NCI-H69 (cell line): Measurements from ENCODE around the gene ADCY1.

ENCODE experiments used
- DNase-seq: peaks from one replicate; lab custom pipeline; 2025; lab: John Stamatoyannopoulos, UW

ADCY1 gene

DNA sequence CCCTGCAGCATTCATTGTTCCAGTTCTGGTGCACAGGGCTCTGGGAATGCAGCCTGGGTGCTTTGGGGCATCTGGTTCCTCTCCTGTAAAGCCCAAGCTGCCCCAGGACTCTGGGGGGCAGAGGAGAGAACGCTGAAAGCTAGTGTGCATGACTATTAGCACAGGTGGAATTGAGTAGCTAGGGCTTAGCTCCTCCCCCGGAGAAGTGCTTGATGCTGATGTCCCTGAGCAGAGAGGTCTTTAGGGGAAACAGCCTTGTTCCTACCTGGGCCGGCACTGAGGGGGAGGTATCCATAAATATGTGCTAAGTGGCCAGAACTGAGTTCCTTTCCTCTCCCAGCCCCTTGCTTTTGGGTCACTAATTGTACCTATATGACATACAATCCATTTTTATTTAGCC is 3.9 kb downstream of the ADCY1 start:
- DNase-seq, result no peak

DNA sequence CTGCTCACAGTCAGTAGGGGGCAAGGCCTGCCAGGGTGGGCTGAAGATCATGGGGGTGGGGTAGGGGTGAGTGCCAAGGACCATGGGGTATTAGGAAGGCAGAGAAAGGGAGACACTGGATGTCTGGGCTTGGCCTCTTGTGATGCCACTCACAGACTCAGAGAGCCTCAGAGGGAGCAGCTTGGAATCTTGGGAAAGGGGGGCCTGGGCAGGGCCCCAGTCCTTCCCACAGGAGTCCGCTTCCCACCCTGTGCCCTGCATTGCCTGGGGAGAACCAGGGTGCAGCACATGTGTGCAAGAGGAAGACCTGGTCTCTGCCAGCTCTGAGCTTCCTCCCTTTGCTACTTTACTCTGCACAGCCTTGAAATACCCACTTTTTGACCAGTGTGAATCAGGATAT is 4.3 kb downstream of the ADCY1 start:
- no peak for DNase-seq

DNA sequence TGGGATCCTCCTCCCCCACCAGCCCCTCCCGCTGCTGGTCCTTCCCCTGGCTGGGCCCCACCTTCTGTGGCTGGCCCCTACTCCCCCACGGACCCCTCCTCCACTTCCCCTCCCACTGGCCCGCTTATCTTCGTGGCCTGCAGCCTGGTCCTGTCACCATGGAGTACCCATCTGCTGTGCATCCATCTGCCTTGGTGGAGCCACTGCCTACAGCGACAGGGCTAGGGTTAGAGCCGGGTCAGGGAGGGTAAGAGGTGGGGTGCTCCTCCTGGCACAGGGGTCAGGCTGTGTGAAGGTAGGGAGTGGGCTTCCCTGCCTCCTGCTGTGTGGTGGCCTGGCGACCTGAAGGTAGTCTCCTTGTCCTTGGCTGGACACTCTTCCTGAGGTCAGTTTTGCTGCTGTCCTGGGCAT is 5.2 kb downstream of the ADCY1 start:
- DNase-seq, result peak; percentile 40

DNA sequence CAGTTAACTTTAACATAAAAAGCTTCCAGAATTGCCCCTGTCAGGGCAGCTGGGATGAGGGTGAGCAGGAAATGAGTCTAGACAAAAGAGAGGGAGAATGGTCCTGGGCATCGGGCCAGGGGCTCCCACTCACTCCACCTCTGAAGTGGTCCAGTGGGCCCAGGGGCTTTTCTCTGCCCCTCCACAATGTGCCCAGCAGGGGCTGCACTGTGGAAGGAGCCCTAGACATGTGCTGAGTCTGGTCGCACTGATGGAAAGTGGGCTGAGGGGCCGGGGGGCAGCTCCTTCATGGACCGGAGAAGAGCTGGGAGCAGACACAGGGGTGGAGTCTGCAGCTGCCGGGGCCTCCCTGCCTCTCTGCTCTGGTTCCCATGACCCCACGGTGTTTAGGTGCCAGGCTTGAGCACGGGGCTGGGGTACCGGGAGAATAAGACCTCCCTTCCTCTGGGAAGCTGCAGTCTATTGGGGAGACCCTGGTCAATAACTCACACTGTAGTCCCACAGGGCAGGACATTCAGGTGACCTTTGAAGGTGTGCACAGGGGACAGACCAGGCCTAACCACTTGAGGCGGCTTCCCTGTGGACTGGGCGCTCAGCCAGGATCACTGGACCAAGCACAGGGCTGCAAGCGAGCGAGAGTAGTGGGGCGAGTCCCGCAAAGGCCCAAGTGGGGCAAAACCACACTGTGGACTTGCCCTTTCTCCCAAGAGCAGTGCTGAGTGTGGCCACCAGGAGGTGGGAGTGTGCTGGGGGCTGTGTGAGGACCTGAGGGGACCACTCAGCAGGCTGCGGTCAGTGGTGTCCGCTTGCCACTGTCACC is 6.1 kb downstream of the ADCY1 start:
- DNase-seq, result peak; percentile 71

DNA sequence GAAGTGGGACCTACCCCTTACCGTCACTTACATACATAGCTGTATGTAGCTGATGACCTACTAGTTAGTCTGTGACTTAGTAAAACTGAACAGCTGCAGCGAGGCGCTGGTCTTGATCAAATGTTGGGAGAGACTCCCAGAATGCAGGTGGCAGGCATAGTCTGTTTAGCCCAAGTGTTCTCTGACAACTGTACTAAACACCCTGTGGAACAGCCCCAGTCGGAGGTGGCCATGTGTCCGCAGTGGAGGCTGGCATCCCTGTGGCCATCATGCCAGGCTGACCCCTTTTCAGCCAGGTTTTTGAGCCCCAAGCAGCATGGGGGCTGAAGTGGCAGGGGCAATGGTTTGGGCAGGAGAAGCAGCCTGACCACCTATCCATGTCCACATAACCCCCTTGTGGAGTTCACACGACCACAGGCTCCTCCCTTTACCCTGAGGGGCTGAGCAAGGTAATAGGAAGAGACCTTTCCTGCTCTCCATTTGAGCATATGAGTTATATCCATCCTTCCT is 7.2 kb downstream of the ADCY1 start:
- DNase-seq, result no peak

DNA sequence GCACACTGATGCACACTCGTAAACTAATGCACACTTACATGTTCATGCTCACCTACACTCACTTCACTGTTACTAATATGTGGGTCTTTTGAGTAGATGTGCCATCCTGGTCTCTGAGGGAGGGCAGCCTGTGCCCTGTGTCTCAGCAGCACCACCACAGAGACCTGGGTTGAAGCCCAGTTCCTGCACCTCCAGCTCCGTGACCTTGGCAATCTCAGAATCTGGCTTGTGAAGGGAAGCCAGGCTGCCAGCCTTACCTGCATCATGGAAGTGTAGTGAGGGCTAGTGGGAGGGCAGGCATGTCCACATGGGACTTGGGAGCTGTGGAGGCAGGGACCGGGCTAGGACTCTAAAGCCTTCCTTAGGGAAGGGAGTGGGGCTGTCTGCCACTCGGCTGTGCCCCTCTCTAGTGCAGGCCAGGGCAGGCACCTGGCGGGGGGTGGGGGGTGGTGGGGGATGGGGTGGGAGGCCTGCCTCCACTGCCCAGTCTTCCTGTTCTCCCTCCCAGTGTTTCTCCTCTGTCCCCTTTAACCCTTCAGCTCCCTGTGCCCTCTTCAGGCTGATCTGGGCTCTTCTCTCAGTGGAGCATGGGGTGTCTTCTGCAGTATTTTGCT is 8.1 kb downstream of the ADCY1 start:
- DNase-seq, result no peak

DNA sequence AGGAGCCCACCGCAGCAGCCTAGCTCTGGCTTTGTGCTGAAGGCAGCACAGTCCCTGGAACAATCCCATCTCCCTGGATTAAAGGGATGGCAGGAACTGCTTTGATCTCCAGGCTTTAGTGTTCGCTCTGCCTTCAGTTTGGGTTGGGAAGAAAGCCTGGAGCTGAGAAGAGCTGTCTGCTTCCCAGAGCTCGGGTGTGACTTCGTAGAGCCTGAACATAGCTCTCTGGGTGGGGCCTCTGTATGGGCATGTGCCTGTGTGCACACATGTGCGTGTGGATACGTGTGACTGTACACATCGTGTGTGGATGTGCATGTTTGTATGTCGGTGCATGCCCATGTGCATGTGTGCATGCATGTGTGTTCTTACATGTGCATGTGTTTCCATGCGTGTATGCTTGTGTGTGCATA is 8.7 kb downstream of the ADCY1 start:
- no peak for DNase-seq

DNA sequence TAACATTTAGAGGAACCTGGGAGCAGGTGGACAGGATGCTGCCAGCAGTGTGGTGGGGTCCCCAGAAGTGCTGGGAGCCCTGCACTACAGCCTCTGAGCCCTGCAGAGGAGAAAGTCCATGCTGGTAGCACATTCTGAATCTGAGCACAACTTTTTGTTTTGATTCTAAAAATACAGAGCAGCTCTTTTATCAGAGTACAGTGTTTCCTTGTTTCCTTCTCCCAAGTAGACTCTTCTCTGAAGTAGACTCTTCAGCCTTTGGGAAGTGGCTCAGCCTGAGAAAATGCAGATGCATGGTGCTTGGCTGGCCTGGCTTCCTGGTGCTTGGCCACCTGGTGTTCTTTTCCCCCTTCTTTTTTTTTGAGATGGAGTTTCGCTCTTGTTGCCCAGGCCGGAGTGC is 9.1 kb downstream of the ADCY1 start:
- DNase-seq, result no peak

DNA sequence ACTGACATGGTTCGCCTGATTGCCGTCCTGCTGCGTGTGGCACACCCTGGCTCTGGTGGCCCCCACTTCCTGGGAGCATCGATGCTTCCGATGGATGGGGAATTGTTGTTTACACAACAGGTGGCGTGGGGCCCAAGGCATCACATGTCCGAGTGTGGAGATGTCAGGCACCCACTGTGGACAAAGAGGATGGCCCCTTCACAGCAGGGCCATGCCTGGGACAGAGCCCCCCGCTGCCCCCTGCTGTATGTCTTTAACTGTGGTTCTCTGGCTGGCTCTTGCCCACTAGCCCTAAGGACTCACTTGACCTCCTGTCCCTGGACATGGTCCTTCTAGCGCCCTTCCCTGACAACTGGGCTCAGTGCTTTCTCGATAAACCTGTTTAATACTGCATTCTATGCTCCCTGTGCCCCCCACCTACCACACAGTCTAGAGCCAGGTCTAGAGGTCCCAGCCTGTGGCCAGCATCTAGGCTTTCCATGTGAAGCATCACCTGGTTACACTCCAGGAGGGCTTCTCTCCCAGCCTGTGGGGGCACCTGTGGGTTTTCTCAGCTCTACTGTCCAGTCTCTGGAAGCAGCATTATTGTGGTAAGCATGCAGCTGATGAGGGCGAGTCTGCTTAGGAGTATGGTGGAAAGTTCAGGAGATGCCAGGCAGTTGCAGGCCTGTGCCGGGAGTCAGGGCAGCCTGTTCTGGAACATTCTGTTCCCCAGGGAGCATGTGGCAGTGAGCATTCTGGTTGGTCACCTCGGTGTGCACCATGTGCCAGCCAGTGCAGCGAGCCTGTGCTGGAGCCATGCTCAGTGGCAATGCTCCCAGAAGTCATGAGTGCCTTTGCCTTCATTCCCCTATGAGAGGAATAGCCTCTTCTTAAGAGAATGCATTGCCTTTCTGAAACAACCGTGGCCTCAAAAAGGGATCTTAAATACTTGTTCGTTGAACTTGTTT is 10.4 kb downstream of the ADCY1 start:
- no peak for DNase-seq

DNA sequence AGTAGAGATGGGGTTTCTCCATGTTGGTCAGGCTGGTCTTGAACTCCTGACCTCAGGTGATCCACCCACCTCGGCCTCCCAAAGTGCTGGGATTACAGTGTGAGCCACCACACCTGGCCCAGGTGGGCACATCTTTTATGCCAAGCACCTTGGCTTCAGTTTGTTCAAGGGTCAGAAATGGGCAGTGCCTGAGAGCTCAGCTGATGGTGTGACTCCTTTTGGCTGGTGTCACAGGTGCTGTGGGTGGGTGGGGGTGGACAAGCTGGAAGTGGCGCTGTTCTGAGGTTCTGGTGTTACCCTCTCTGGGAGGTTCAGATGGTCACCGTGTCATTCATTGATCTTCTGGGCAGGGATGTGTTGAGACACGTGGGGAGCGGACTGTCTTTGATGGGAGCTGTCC is 11.5 kb downstream of the ADCY1 start:
- DNase-seq, result peak; percentile 62

DNA sequence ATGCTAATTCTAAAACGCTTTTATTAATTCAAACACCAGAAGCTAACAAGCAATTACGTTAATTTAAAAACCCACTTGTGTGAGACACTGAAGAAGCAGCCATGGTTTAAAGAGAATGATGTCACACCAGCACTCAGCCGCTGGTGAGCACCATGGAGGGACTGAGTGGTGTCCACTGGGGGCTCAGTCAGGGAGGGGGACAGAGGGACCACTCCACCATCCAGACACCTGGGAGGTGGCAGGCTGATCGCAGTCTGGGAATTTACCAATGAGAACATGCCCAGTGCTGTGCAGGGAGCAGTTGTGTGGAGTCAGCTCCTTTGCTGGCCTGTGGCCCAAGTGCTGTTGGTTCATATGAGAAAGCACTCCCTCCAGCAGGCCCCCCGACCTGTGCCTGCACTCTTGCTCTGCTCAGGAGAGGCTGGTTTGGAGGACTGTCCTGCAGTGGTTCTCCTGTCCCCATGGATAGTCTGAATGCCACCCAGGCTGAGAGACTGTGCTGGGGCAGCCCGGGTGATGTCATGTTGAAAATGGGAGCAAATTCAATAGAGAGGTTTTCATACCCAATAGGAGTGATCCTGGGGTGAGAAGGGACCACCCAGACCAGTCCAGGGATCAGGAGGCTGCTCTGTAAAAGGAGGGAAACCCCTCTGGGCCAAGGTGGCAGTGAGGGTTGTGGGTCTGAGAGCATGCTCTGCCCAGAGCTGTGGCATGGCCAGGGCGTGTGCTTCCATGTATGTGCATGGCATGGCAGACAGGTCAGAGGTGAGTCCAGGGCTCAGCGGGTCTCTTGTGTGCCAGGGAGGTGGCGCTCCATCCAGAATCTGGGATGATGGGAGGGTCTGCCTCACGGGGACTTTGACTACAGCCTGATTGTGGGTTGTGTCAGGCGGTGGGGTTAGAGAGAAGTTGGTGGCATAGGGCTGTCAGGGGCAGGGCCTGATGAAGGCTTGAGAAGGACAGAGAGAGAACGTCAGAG is 12.7 kb downstream of the ADCY1 start:
- no peak for DNase-seq

DNA sequence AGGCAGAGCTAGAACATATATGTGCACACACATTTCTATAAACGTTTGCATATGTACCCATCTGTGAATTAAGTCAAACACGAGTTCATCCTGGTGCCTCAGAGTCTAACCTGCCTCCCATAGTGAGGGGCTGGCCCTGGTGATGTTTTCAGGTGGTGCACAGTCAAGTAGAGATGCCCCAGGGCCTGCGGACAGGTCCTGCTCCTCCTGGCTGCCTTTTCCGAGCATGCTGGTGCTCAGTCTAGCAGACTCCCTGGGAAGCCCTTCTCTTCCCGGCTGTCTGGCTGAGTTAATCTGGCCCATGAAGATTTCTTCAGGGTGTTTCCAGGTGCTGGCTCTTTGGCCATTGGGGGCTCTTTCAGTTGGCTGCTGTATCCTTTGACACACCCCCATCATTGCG is 14.3 kb downstream of the ADCY1 start:
- DNase-seq, result peak; percentile 35

DNA sequence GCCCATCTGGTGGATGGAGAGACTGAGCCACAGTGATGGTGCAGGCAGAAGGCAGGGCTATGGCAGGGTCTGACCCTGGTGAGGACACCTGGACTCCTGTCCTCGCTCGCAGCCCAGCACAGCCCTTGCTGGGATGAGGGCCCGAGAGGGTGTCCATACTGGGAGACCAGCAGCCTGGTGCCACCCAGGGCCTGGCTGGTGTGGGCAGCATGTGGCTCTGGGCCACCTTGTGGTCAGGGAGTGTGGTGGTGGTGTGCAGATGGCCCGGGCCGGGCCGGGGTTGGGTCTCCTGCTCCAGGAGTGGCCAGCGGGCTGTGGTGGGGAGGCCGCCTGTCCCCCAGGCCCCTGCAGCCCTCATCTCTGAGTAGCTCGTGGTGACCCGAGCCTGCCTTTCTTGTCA is 14.9 kb downstream of the ADCY1 start:
- DNase-seq, result no peak

DNA sequence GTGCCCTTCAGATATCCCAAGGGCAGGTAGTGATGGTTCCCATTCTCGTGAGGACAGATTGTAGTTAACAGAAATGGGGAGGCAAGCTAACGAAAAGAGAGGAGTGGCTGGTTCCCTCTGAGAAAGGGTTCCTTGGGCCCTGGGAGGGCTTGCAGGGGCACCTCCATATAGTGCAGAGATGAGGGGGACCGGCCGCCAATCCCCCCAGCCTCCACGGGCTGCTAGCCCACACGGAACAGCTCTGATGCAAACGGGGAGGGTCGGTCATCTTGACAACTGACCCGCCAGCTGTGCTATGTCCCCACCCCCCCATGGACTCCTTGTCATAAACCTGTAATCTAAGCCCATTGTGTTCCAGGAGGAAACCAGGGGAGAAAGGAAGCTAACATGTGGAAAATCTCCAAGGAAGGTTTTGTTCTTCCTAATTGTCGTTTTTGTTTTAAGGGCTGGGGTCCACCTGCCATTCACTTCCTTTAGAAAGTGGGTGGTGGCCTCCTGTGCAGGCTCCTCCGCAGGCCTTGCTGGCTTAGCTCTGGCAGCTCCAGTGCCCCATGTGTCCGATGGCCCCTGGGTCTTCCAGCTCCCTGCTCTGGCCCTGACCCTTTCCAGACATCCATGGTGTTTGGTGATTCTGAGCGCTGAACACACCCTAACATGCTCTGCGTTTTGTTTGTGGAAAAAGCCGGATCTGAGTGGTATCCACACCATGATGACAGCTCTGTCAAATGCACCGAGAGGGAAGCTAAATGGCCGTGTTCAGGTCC is 15.9 kb downstream of the ADCY1 start:
- DNase-seq, result peak; percentile 51

DNA sequence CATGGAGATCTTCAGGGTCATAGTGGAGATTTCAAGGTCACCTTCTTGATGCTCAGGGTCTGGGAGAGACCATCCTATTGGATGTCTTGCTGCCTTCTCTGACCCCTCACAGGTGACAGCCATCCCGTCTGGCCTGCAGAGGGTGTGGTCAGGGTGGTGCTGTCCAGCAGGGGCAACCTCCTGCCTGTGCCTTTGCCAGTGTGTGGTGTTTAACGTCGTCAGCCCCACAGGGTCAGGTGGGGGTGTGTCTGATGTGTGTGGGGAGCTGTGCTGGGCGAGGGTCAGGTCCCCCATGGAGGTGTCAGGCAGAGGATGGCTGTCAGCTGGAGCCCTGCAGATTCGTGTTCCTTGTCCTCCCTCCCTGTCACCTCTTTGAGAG is 16.5 kb downstream of the ADCY1 start:
- no peak for DNase-seq

DNA sequence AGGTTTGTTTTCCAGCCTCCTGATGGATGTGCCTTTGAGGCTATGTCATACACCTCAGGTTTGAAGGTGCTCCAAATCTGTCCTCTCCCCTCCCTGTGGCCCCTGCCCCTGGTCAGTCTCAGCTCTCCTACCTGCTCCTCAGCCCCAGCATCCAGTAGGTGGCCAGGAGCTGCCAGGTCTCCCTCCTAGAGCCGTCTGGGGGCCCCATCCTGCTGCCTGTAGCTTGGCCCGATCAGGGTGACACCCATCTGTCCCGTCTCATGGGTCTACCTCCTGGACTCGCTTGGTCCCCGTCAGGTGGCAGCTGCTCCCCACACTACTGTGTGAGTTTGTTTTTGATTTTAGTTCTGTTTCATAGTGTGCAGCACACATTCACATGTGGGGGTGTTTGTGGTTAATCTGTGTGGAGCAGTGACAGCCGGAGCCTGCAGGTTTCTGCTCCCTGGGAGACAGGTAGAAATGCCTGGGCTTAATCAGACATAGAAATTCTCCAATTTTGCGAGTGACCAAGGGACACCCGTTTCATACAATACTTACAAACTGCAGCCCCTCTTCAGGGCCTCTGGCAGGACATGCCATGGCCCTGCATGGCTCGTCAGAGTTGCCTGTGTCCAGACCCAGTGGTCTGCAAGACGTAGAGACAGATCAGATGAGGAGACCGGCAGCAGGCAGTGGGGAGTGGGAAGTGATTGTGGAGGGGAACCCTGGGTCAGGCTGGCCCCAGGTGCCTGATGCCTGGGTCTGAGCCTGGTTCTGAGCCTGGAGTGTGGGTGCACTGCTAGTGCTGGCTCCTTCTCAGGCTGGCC is 17.1 kb downstream of the ADCY1 start:
- DNase-seq, result no peak

DNA sequence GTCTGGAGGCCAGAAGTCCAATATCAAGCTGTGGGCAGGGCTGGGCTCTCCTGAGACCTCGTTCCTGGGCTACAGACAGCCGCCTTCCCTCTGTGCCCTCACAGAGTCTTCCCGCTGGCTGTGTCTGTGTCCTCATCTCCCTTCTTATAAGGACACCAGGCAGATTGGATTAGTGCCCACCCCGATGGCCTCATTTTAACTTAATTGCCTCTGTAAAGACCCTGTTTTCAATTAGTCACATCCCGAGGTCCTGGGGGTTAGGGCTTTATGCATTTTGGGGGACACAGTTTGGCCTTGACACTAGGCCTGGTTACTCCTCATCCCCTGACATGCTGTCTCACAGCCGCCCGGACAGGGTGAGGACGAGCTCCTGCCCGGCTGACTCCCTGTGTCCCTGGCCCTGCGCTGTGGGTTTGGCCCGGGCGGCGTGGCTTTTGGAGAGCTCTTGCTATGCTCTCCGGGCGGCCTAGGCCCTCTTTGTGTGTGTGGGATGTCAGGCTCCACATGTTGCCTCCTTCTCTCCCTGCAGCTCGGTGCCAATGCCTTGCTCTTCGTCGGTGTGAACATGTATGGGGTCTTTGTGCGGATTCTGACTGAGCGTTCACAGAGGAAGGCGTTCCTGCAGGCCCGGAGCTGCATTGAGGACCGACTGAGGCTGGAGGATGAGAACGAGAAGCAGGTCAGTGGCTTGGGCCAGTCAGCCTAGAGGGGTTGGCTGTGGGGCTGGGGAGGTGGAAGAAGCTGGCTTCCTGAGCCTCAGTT is 18.2 kb downstream of the ADCY1 start:
- DNase-seq, result no peak

DNA sequence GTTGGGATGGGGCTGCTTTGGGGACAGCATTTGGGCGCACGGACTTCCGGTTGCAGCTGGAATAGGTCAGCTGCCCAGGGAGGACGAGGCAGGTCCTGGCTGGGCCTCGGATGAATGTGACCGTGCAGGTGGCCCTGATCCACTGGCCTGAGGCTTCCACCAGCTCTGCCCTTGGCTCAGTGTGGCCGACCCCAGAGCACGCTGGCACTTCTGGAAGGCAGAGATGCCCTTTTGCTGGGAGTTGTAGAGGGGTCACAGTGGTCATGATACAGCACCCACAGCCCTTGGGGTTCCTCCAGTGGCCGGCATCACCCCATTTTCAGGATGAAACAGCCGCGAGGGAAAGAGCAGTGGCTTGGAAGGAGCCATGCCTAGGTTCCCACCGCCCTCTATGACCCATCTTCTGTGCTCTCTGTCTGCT is 19.0 kb downstream of the ADCY1 start:
- no peak for DNase-seq

DNA sequence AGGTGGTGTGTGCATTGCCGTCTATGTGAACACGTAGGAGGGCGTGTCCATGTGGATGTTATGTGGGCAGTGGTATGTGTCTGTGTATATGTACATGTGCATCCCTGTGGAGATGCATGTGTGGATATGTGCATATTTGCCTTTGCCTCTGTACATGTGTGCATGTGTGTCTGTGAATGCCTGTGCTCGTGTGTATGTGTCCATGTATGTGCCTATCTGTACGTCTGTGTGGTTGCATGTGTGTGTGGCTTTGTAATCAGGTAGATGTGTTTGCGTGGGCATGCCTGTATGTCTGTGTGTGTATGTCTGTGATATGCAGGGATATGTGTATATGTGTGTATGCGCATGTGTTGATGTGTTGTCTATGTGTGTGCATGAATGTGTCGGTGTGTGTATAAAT is 19.7 kb downstream of the ADCY1 start:
- no peak for DNase-seq
